Measurements from ENCODE around the gene CECR2. TPM values are rescaled to one million over a fixed set of nuclear protein-coding genes. Genes with fewer than 3 reads are reported as not detected.

Gene CECR2
- total and polyA plus RNA-seq, 12 donors, result 1.1 to 9.1 (median 6.3) TPM

DNA sequence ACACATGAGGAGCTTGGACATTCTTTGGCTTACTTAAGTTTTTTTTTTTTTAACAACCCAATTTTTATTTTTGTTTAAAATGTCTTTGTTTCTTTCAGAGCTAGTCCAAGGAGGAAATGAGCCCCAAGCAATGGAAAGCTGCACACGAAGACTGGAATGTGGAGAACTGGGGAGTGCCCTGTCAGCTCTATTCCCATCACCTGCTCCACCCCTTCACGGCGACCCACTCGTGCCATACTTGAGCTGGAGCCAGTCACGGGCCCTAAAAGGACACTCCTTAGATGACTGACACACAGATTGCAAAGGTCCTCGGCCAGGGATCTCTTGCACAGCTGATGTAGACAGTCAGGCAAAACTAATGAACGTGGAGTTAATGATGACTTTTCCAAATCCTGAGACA, 183.5 kb downstream of the CECR2 start:
- WGBS, 2 donors, result 33 to 60% methylated on average over 7 of the region's 7 CpGs
- H3K27me3 ChIP-seq, result no peaks in the 10 kb centered on the region
- ATAC-seq (peak in 7 of 8 donors; percentile 38 to 81 (median 58)), DNase-seq (peak in 1 of 2 donors; percentile 39)
- no peaks in the 10 kb centered on the region for H3K9me3 ChIP-seq
- H3K27ac ChIP-seq, result peak overlapping the region in 1 of 10 donors; percentile 12
- H3K36me3 ChIP-seq, result peaks cover 0 to 60% (median 0%) of the 10 kb centered on the region in 9 donors
- intact Hi-C loops (cut with DNase I), result loop anchor here in 4 of 10 donors (10.0 kb wide), 4 partner anchors 162 to 522 kb away; partner anchors contain the start of gene PEX26 (in 1 of the 4)
- no peak overlapping the region for H3K4me3 ChIP-seq
- no peaks in the 10 kb centered on the region for H3K4me1 ChIP-seq
- TF ChIP-seq, protein P1, sequence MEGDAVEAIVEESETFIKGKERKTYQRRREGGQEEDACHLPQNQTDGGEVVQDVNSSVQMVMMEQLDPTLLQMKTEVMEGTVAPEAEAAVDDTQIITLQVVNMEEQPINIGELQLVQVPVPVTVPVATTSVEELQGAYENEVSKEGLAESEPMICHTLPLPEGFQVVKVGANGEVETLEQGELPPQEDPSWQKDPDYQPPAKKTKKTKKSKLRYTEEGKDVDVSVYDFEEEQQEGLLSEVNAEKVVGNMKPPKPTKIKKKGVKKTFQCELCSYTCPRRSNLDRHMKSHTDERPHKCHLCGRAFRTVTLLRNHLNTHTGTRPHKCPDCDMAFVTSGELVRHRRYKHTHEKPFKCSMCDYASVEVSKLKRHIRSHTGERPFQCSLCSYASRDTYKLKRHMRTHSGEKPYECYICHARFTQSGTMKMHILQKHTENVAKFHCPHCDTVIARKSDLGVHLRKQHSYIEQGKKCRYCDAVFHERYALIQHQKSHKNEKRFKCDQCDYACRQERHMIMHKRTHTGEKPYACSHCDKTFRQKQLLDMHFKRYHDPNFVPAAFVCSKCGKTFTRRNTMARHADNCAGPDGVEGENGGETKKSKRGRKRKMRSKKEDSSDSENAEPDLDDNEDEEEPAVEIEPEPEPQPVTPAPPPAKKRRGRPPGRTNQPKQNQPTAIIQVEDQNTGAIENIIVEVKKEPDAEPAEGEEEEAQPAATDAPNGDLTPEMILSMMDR (IDR thresholded peaks at IDR 0.05), result no peak

GRCh38 chr22:17554814-17555213, 185.6 kb downstream of the CECR2 start:
- 84 to 89% methylated on average over 4 of the region's 4 CpGs for WGBS, 2 donors
- ATAC-seq (no peak), DNase-seq (no peak)
- Histone ChIP-seq H3K27me3 (no peaks in the 10 kb centered on the region), H3K36me3 (peaks cover 0 to 40% (median 0%) of the 10 kb centered on the region in 9 donors), H3K27ac (no peak overlapping the region), H3K4me3 (no peak overlapping the region), H3K4me1 (no peaks in the 10 kb centered on the region), H3K9me3 (no peaks in the 10 kb centered on the region)
- TF ChIP-seq, protein P1 (IDR thresholded peaks at IDR 0.05), result no peak
- intact Hi-C loops (cut with DNase I), result loop anchor here in 4 of 10 donors (5.0 to 10.0 kb wide), 5 partner anchors 160 to 520 kb away; partner anchors contain the start of gene PEX26 (in 1 of the 4)

DNA sequence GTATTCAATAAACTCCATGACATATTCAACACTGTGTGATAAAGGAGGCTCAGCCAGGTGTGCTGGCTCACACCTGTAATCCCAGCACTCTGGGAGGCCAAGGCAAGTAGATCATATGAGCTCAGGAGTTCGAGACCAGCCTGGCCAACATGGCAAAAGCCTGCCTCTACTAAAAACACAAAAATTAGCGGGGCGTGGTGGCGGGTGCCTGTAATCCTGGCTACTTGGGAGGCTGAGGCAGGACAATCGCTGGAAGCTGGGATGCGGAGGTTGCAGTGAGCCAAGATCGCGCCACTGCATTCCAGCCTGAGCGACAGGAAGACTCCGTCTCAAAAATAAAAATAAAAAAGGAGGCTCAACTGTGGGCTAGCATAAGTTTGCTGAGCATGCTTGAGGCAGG, 189.9 kb downstream of the CECR2 start:
- intact Hi-C loops (cut with DNase I), result loop anchor here in 4 of 10 donors (5.0 to 10.0 kb wide), 5 partner anchors 156 to 516 kb away; partner anchors contain the start of gene PEX26 (in 1 of the 4)

GRCh38 chr22:17562906-17563870, 193.9 kb downstream of the CECR2 start, which contains the start of gene SLC25A18:
SLC25A18 (plus strand) TSS chr22:17563498; CDS start chr22:17579945, 16,447 bp downstream.
- Histone ChIP-seq H3K36me3 (no peaks in the 10 kb centered on the region), H3K4me3 (peak within 1 kb of the TSS in 5 of 10 donors; percentile 1 to 23 (median 5)), H3K27me3 (no peaks in the 10 kb centered on the region), H3K4me1 (peaks cover 9 to 33% (median 21%) of the 10 kb centered on the region in 9 donors), H3K27ac (peak within 1 kb of the TSS; percentile 55 to 88 (median 82)), H3K9me3 (no peaks in the 10 kb centered on the region)
- ATAC-seq (peak; percentile 78 to 94 (median 92)), DNase-seq (peak; percentile 50 to 64)
- intact Hi-C loops (cut with DNase I), result loop anchor here in 3 of 10 donors (2.0 to 10.0 kb wide), 3 partner anchors 76 to 222 kb away; partner anchors contain the start of gene BCL2L13 (in 2 of the 3)
- TF ChIP-seq, protein P1 (IDR thresholded peaks at IDR 0.05), result peak in 2 of 9 donors; percentile 4 to 14
- WGBS, 2 donors, result 32 to 36% methylated on average over 17 of the region's 17 CpGs

More for the DNA sequence above, 189.9 kb downstream of the CECR2 start:
- no peak for DNase-seq
- ATAC-seq, result no peak
- TF ChIP-seq, protein P1 (IDR thresholded peaks at IDR 0.05), result no peak
- H3K36me3 ChIP-seq, result peaks cover 0 to 8% (median 0%) of the 10 kb centered on the region in 9 donors
- peaks cover 9 to 24% (median 21%) of the 10 kb centered on the region in 9 donors for H3K4me1 ChIP-seq
- H3K9me3 ChIP-seq, result no peaks in the 10 kb centered on the region
- no peak overlapping the region for H3K4me3 ChIP-seq
- WGBS, 2 donors, result 90 to 91% methylated on average over 10 of the region's 10 CpGs
- H3K27me3 ChIP-seq, result no peaks in the 10 kb centered on the region
- H3K27ac ChIP-seq, result peak overlapping the region in 1 of 10 donors; percentile 55
